IPS-20b (cell line): ENCODE measurements around the gene TMEM18.

Experiments used
- H3K27ac ChIP-seq: one replicate; pipeline ENCODE4 v1.5.1; 2013; ENCODE audit warnings: low read length
- H3K27me3 ChIP-seq: 2 replicates; pipeline ENCODE4 v1.6.1; 2013; ENCODE audit warnings: mild to moderate bottlenecking, low read length, inconsistent platforms; ENCODE audit not compliant: insufficient read depth
- H3K36me3 ChIP-seq: 2 replicates; pipeline ENCODE4 v1.6.1; 2013; ENCODE audit warnings: low read depth, mild to moderate bottlenecking, inconsistent platforms, low read length, moderate library complexity; ENCODE audit not compliant: insufficient read depth
- H3K4me1 ChIP-seq: 2 replicates; pipeline ENCODE4 v1.6.1; 2013; ENCODE audit warnings: mild to moderate bottlenecking, control low read depth, inconsistent platforms, low read length, moderate library complexity; ENCODE audit not compliant: insufficient read depth
- H3K4me3 ChIP-seq: 2 replicates; pipeline ENCODE4 v1.5.1; 2013; ENCODE audit warnings: mild to moderate bottlenecking, low read length, inconsistent platforms
- H3K9ac ChIP-seq: 2 replicates; pipeline ENCODE4 v1.6.1; 2013; ENCODE audit warnings: low read depth, mild to moderate bottlenecking, inconsistent platforms, low read length, moderate library complexity
- H3K9me3 ChIP-seq: 2 replicates; pipeline ENCODE4 v1.6.1; 2013; ENCODE audit warnings: mild to moderate bottlenecking, low read depth, low read length, inconsistent platforms; ENCODE audit not compliant: insufficient read depth

Gene TMEM18

GRCh38 chr2:620471-621302 lies 56.5 kb downstream of the TMEM18 start:
- no peak overlapping the region for H3K9ac ChIP-seq
- no peaks in the 10 kb centered on the region for H3K4me1 ChIP-seq
- H3K36me3 ChIP-seq = no peaks in the 10 kb centered on the region
- no peaks in the 10 kb centered on the region; the same call in 1 of the 2 replicates for H3K9me3 ChIP-seq
- H3K4me3 ChIP-seq = no peak overlapping the region
- H3K27ac ChIP-seq = no peak overlapping the region
- no peaks in the 10 kb centered on the region for H3K27me3 ChIP-seq

- Histone ChIP-seq H3K27me3 (no peaks in the 10 kb centered on the region), H3K4me3 (no peak overlapping the region), H3K4me1 (no peaks in the 10 kb centered on the region), H3K27ac (no peak overlapping the region), H3K9ac (no peak overlapping the region), H3K9me3 (no peaks in the 10 kb centered on the region; the same call in 1 of the 2 replicates), H3K36me3 (no peaks in the 10 kb centered on the region)
Observed at GRCh38 chr2:620004-620403, 57.2 kb downstream of the TMEM18 start.

- no peak overlapping the region for H3K27ac ChIP-seq
- H3K4me3 ChIP-seq = no peak overlapping the region
- no peaks in the 10 kb centered on the region for H3K27me3 ChIP-seq
- no peaks in the 10 kb centered on the region for H3K4me1 ChIP-seq
- H3K36me3 ChIP-seq = no peaks in the 10 kb centered on the region
- no peaks in the 10 kb centered on the region; the same call in 1 of the 2 replicates for H3K9me3 ChIP-seq
- H3K9ac ChIP-seq = no peak overlapping the region
Observed at GRCh38 chr2:618422-618990, 58.7 kb downstream of the TMEM18 start.

- H3K27ac ChIP-seq = no peak overlapping the region
- no peaks in the 10 kb centered on the region; the same call in 1 of the 2 replicates for H3K9me3 ChIP-seq
- no peak overlapping the region for H3K9ac ChIP-seq
Observed at GRCh38 chr2:618005-618404, 59.2 kb downstream of the TMEM18 start.

More at GRCh38 chr2:618005-618404, 59.2 kb downstream of the TMEM18 start:
- no peak overlapping the region for H3K4me3 ChIP-seq
- H3K36me3 ChIP-seq = no peaks in the 10 kb centered on the region
- no peaks in the 10 kb centered on the region for H3K27me3 ChIP-seq
- H3K4me1 ChIP-seq = no peaks in the 10 kb centered on the region
